H1 (cell line): ENCODE data around the gene DRC3.

ENCODE experiments used
- CTCF ChIP-seq, 3 experiments: IDR thresholded peaks; 1 replicate in 2 of 3; 2 replicates in 1 of 3; pipeline versions ENCODE4 v1.5.1 to v1.6.1; 2011; ENCODE audit warnings: low read length in 3 of 3, mild to moderate bottlenecking in 3 of 3, inconsistent platforms in 2 of 3, low read depth in 1 of 3, moderate library complexity in 1 of 3; ENCODE audit not compliant: insufficient read depth in 1 of 3; ENCODE audit errors: control extremely low read depth in 1 of 3
- MAX ChIP-seq: IDR thresholded peaks from 2 replicates; pipeline ENCODE4 v1.6.1; 2012; ENCODE audit warnings: inconsistent platforms
- POLR2A ChIP-seq, 2 experiments: IDR thresholded peaks; 1 replicate in 1 of 2; 2 replicates in 1 of 2; pipeline ENCODE4 v1.6.1; 2011; ENCODE audit warnings: low read depth in 2 of 2, low read length in 2 of 2, mild to moderate bottlenecking in 2 of 2; ENCODE audit errors: control extremely low read depth in 1 of 2
- RAD21 ChIP-seq, 2 experiments: IDR thresholded peaks in 1 of 2; conservative IDR thresholded peaks in 1 of 2; 2 replicates each; pipeline ENCODE4 v1.6.1; 2011; ENCODE audit warnings: low read depth in 2 of 2, low read length in 2 of 2, improper control_type of control experiment in 1 of 2, inconsistent platforms in 1 of 2, mild to moderate bottlenecking in 1 of 2, moderate library complexity in 1 of 2

GRCh38 chr17:17947309-17947708 lies 25.4 kb upstream of the DRC3 start:
- TF ChIP-seq CTCF (IDR thresholded peaks at IDR 0.05; ENCODE audit: control extremely low read depth in 1 of 3, insufficient read depth in 1 of 3, low read depth in 1 of 3, low read length in 3 of 3): no peak
- TF ChIP-seq MAX: no peak
- no peak for TF ChIP-seq POLR2A (IDR thresholded peaks at IDR 0.05; ENCODE audit: control extremely low read depth in 1 of 2, low read depth in 2 of 2, low read length in 2 of 2)
- no peak for TF ChIP-seq RAD21 (IDR thresholded peaks at IDR 0.05 in 1 of 2, conservative IDR thresholded peaks at IDR 0.05 in 1 of 2; ENCODE audit: low read depth in 2 of 2, low read length in 2 of 2)
